ENCODE data around the gene SECTM1.
"Not testable (repeated sequence)": the region's sequence is repeated elsewhere in the genome, so short reads cannot be mapped to it uniquely, and the experiment has no call there.

Gene SECTM1

GRCh38 chr17:82333279-82334171 is at the start of gene SECTM1:
TSS of gene SECTM1 (minus strand) at chr17:82333766. CDS start at chr17:82327240, 6,526 bp downstream.
- peak within 1 kb of the TSS; percentile 58 for H3K4me3 ChIP-seq (ENCODE audit: control insufficient read depth, low read depth, low read length)
- TF ChIP-seq, protein P1, sequence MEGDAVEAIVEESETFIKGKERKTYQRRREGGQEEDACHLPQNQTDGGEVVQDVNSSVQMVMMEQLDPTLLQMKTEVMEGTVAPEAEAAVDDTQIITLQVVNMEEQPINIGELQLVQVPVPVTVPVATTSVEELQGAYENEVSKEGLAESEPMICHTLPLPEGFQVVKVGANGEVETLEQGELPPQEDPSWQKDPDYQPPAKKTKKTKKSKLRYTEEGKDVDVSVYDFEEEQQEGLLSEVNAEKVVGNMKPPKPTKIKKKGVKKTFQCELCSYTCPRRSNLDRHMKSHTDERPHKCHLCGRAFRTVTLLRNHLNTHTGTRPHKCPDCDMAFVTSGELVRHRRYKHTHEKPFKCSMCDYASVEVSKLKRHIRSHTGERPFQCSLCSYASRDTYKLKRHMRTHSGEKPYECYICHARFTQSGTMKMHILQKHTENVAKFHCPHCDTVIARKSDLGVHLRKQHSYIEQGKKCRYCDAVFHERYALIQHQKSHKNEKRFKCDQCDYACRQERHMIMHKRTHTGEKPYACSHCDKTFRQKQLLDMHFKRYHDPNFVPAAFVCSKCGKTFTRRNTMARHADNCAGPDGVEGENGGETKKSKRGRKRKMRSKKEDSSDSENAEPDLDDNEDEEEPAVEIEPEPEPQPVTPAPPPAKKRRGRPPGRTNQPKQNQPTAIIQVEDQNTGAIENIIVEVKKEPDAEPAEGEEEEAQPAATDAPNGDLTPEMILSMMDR (conservative IDR thresholded peaks at IDR 0.05; ENCODE audit: control insufficient read depth, insufficient read depth, low read depth, low read length): no peak
- DNase-seq (ENCODE audit: low read depth): peak; percentile 34

- DNase-seq (ENCODE audit: low read depth): no peak
- TF ChIP-seq, protein P1 (conservative IDR thresholded peaks at IDR 0.05; ENCODE audit: control insufficient read depth, insufficient read depth, low read depth, low read length): no peak
- no peak overlapping the region for H3K4me3 ChIP-seq (ENCODE audit: control insufficient read depth, low read depth, low read length)
These were observed 49.3 kb upstream of the SECTM1 start for GRCh38 chr17:82382933-82383255.

GRCh38 chr17:82382220-82382932 is 48.8 kb upstream of the SECTM1 start:
- DNase-seq (ENCODE audit: low read depth); H3K4me3 ChIP-seq (ENCODE audit: control insufficient read depth, low read depth, low read length): not testable (repeated sequence)

DNA sequence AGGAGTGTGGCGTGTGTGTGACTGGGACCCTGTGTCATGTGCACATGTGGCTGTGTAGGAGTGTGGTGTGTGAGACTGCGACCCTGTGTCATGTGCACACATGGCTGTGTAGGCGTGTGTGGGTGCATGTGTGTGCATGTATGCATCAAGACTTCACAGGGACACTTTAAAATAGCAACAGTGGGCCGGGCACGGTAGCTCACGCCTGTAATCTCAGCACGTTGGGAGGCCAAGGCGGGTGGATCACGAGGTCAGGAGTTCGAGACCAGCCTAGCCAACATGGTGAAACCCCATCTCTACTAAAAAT is 48.1 kb upstream of the SECTM1 start:
- peak; percentile 16 for DNase-seq (ENCODE audit: low read depth)
- not testable (repeated sequence) for H3K4me3 ChIP-seq (ENCODE audit: control insufficient read depth, low read depth, low read length)

DNA sequence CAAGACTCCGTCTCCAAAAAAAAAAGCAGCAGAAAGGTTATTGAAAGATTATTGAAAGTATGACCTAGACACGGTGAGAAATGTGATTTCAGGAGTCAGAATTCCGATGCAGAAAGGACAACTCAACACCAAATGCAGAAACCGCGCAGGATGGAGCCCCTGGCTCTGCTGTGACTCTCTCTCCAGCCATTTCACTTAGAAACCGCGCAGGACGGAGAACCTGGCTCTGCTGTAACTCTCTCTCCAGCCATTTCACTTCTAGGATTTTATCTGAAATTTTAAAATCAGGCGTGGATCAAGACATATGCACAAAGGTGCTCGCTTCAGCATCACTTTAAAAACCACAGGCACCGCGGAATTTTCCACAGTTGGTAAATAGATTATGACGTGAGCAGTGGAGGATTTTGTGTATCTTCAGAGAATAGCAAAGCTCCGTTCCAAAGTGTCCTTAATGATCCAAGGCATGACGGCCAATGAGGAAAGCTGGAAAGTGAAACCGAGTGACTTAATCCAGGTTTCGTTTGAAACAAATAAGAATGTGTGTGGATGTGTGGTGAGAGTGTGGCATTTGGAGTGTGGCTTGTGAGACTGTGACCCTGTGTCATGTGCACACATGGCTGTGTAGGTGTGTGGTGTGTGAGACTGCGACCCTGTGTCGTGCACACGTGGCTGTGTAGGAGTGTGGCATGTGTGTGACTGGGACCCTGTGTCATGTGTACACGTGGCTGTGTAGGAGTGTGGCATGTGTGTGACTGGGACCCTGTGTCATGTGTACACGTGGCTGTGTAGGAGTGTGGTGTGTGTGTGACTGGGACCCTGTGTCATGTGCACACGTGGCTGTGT is 47.5 kb upstream of the SECTM1 start:
- H3K4me3 ChIP-seq (ENCODE audit: control insufficient read depth, low read depth, low read length): peak overlapping the region; percentile 2
- peak; percentile 74 for DNase-seq (ENCODE audit: low read depth)
- TF ChIP-seq, protein P1 (conservative IDR thresholded peaks at IDR 0.05; ENCODE audit: control insufficient read depth, insufficient read depth, low read depth, low read length): no peak

- TF ChIP-seq, protein P1 (conservative IDR thresholded peaks at IDR 0.05; ENCODE audit: control insufficient read depth, insufficient read depth, low read depth, low read length): no peak
- no peak for DNase-seq (ENCODE audit: low read depth)
- H3K4me3 ChIP-seq (ENCODE audit: control insufficient read depth, low read depth, low read length): no peak overlapping the region
These were observed 45.1 kb upstream of the SECTM1 start for GRCh38 chr17:82378741-82379021.

- H3K4me3 ChIP-seq (ENCODE audit: control insufficient read depth, low read depth, low read length): no peak overlapping the region
- TF ChIP-seq, protein P1 (conservative IDR thresholded peaks at IDR 0.05; ENCODE audit: control insufficient read depth, insufficient read depth, low read depth, low read length): no peak
- DNase-seq (ENCODE audit: low read depth): no peak
These were observed 44.6 kb upstream of the SECTM1 start for GRCh38 chr17:82377924-82378740.

DNA sequence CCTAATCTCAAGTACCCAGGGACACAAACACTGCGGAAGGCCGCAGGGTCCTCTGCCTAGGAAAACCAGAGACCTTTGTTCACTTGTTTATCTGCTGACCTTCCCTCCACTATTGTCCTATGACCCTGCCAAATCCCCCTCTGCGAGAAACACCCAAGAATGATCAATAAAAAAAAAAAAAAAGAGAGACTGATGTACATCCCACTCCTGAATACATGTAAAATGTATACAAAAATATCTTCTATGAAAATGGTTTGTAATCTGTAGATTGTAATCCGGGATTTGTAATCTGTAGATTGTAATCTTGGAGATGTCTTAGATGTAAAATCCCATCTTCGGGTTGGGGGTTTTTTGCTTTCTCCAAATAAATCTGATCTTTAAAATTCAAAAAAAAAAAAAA is 43.7 kb upstream of the SECTM1 start:
- not testable (repeated sequence) for H3K4me3 ChIP-seq (ENCODE audit: control insufficient read depth, low read depth, low read length); DNase-seq (ENCODE audit: low read depth)
